Subcutaneous abdominal adipose tissue (tissue), 5 donors: ENCODE data around the gene MRPL16.
A peak's percentile ranks its signal among the peaks of the same experiment; 100 is the strongest.

Experiments
- H3K27ac ChIP-seq: one replicate; pipeline ENCODE4 v1.7.0; 2013; ENCODE audit warnings: low read depth, mild to moderate bottlenecking, inconsistent platforms, low read length, moderate library complexity
- H3K27me3 ChIP-seq, 5 donors: one replicate each; pipeline ENCODE4 v1.7.0; 2013; ENCODE audit warnings: low read length in 5 of 5, inconsistent platforms in 1 of 5; ENCODE audit not compliant: control insufficient read depth in 5 of 5, insufficient read depth in 4 of 5
- H3K36me3 ChIP-seq, 5 donors: one replicate each; pipeline ENCODE4 v1.7.0; 2013; ENCODE audit warnings: low read length in 5 of 5; ENCODE audit not compliant: control insufficient read depth in 5 of 5, insufficient read depth in 5 of 5
- H3K4me1 ChIP-seq, 5 donors: one replicate each; pipeline ENCODE4 v1.7.0; 2013; ENCODE audit warnings: low read length in 5 of 5, mild to moderate bottlenecking in 3 of 5, moderate library complexity in 1 of 5; ENCODE audit not compliant: control insufficient read depth in 5 of 5, insufficient read depth in 5 of 5
- H3K4me3 ChIP-seq, 5 donors: one replicate each; pipeline ENCODE4 v1.7.0; 2013; ENCODE audit warnings: low read length in 5 of 5, low read depth in 1 of 5
- H3K9ac ChIP-seq, 5 donors: one replicate each; pipeline ENCODE4 v1.7.0; 2013; ENCODE audit warnings: low read length in 5 of 5, mild to moderate bottlenecking in 4 of 5, moderate library complexity in 3 of 5
- H3K9me3 ChIP-seq, 5 donors: one replicate each; pipeline ENCODE4 v1.7.0; 2013; ENCODE audit warnings: low read length in 5 of 5; ENCODE audit not compliant: control insufficient read depth in 5 of 5
- donor health status: healthy.
- donor health status: healthy.
- donor health status: healthy.
- donor health status: healthy.
- donor health status: healthy.

MRPL16 gene

DNA sequence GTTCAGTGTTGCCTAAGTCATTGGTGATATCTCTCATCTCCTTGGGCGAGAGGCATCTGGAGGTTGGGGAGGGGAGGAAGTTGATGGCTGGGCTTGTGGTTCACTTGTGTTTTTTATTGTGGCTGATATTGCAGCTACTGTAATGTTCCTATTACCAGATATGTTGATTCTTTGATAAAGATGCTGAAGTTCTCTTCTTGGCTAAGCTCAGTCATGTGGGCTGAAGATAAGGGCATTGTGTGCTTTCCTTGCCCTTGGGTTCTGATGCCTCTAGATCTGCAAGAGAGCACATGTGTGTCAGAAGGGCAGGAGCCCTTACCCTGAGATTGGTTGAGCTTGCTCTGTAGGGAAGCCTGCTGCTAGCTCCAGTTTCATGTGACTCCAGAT is 43.4 kb downstream of the MRPL16 start:
- Histone ChIP-seq H3K27me3 (no peaks in the 10 kb centered on the region), H3K27ac (no peak overlapping the region)

DNA sequence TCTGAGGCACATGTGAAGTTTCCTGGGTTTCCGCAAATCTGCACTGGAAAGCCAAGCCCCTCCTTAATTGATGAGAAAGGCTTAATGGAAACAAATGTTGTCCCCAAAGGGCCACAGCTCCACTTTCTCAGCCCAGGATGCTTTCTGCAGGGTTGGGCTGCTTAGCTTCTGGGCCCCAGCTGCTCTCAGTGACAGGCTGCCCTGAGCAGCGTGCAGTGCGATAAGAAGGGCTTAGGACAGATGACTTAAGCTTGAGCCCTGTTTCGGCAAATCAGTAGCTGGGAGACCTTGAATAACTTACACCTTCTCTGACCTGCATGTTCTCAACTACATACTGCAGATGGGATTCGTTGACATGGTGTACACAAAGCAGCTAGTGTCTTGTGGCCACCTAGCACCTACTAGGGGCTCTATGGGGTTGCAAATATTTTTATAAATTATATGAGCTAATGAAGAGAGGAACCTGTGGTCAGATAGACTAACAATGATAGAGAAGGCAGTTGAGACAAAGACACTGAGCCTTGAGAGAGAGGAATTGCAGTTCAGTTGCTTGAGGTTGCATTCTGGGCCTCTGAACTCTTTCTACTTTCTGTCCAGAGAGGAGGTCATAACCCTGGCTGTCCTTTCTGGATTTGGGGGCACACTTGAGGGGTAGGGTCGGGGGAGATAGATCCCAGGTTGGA is 43.9 kb downstream of the MRPL16 start:
- no peak overlapping the region for H3K9ac ChIP-seq
- no peaks in the 10 kb centered on the region for H3K36me3 ChIP-seq
- no peak overlapping the region for H3K4me3 ChIP-seq
- H3K4me1 ChIP-seq = peaks cover 0 to 25% (median 4%) of the 10 kb centered on the region in 5 donors
- no peaks in the 10 kb centered on the region for H3K27me3 ChIP-seq
- H3K27ac ChIP-seq = no peak overlapping the region
- H3K9me3 ChIP-seq = no peaks in the 10 kb centered on the region

More for the DNA sequence above, 43.4 kb downstream of the MRPL16 start:
- Histone ChIP-seq H3K4me1 (peaks cover 0 to 25% (median 10%) of the 10 kb centered on the region in 5 donors), H3K36me3 (no peaks in the 10 kb centered on the region), H3K9me3 (no peaks in the 10 kb centered on the region), H3K4me3 (no peak overlapping the region), H3K9ac (no peak overlapping the region)

DNA sequence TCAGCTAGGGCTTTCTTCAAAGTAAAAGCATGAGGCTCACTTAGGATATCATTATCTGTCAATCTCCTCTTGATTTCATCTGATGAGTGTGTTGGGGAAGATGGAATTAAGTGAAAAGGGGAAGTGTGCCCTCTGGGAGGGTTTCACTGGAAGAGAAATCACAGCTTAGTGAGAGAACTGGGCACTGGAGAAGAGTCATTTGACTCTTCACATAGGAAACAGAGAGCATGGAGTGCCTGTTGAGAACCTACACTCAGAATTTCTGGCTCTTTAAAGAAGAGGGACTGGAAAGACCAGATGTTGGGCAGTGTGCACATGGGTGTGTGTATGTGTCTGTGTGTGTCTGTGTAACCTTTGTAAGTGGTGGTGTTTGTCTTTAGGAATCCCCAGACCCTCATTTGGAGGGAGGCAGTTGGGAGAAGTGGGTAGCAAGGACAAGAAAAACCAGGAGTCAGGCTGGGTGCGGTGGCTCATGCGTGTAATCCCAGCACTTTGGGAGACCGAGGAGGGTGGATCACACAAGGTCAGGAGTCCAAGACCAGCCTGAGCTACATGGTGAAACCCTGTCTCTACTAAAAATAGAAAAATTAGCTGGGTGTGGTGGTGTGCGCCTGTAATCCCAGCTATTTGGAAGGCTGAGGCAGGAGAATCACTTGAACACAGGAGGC is 45.4 kb downstream of the MRPL16 start:
- Histone ChIP-seq H3K27ac (no peak overlapping the region), H3K4me1 (peaks cover 0 to 22% (median 3%) of the 10 kb centered on the region in 5 donors), H3K9me3 (no peaks in the 10 kb centered on the region), H3K9ac (no peak overlapping the region), H3K27me3 (no peaks in the 10 kb centered on the region), H3K4me3 (no peak overlapping the region), H3K36me3 (peaks cover 0 to 4% (median 0%) of the 10 kb centered on the region in 5 donors)

- Histone ChIP-seq H3K4me1 (peaks cover 0 to 15% (median under 1%) of the 10 kb centered on the region in 5 donors), H3K27ac (no peak overlapping the region), H3K9me3 (no peaks in the 10 kb centered on the region), H3K27me3 (no peaks in the 10 kb centered on the region), H3K36me3 (peaks cover 0 to 4% (median 0%) of the 10 kb centered on the region in 5 donors), H3K4me3 (no peak overlapping the region), H3K9ac (no peak overlapping the region)
Observed at GRCh38 chr11:59761993-59762392, 48.6 kb downstream of the MRPL16 start.

- H3K27me3 ChIP-seq = no peaks in the 10 kb centered on the region
- peaks cover 0 to 4% (median 0%) of the 10 kb centered on the region in 5 donors for H3K36me3 ChIP-seq
- H3K4me3 ChIP-seq = no peak overlapping the region
- no peak overlapping the region for H3K27ac ChIP-seq
- H3K4me1 ChIP-seq = peaks cover 0 to 20% (median 11%) of the 10 kb centered on the region in 5 donors
- H3K9ac ChIP-seq = no peak overlapping the region
- no peaks in the 10 kb centered on the region for H3K9me3 ChIP-seq
Observed at GRCh38 chr11:59760771-59761170, 49.8 kb downstream of the MRPL16 start.

DNA sequence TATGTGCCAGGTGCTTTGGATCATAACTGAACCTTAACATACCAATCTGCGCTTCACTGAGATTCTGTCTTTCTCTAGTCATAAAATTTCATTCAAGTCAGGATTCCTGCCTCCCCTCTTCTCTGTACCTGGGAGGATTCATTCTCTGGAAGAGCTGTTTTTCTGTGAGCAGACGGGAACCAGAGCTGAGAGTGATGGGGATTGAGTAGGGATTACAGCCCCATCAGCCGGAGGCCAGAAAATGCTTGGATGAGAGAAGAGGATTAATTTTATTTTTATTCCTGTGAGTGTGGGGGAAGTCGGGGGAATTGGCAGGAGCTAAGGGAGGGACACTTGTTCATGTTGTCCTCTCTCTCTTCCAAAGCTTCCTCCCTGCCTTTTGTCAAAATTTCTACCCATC is 50.7 kb downstream of the MRPL16 start:
- Histone ChIP-seq H3K4me3 (no peak overlapping the region), H3K9me3 (no peaks in the 10 kb centered on the region), H3K4me1 (peaks cover 0 to 22% (median 16%) of the 10 kb centered on the region in 5 donors), H3K36me3 (peaks cover 0 to 4% (median 0%) of the 10 kb centered on the region in 5 donors), H3K27me3 (no peaks in the 10 kb centered on the region), H3K27ac (no peak overlapping the region), H3K9ac (no peak overlapping the region)

- H3K27me3 ChIP-seq = no peaks in the 10 kb centered on the region
- peaks cover 0 to 4% (median 0%) of the 10 kb centered on the region in 5 donors for H3K36me3 ChIP-seq
- no peaks in the 10 kb centered on the region for H3K9me3 ChIP-seq
- H3K4me3 ChIP-seq = no peak overlapping the region
- H3K4me1 ChIP-seq = peaks cover 0 to 31% (median 25%) of the 10 kb centered on the region in 5 donors
- no peak overlapping the region for H3K27ac ChIP-seq
- H3K9ac ChIP-seq = no peak overlapping the region
Observed at GRCh38 chr11:59758401-59759037, 52.1 kb downstream of the MRPL16 start.

GRCh38 chr11:59756845-59757244 is 53.7 kb downstream of the MRPL16 start:
- Histone ChIP-seq H3K27ac (peak overlapping the region; percentile 83), H3K4me3 (peak overlapping the region in 1 of 5 donors; percentile 23), H3K9ac (no peak overlapping the region), H3K4me1 (peaks cover 0 to 27% (median 23%) of the 10 kb centered on the region in 5 donors), H3K36me3 (peaks cover 0 to 4% (median 0%) of the 10 kb centered on the region in 5 donors), H3K27me3 (no peaks in the 10 kb centered on the region), H3K9me3 (no peaks in the 10 kb centered on the region)

GRCh38 chr11:59756558-59756840 is 54.1 kb downstream of the MRPL16 start:
- peaks cover 0 to 4% (median 0%) of the 10 kb centered on the region in 5 donors for H3K36me3 ChIP-seq
- H3K4me1 ChIP-seq = peaks cover 0 to 26% (median 22%) of the 10 kb centered on the region in 5 donors
- no peaks in the 10 kb centered on the region for H3K9me3 ChIP-seq
- H3K4me3 ChIP-seq = peak overlapping the region in 2 of 5 donors; percentile 23 to 85
- H3K27me3 ChIP-seq = no peaks in the 10 kb centered on the region
- H3K9ac ChIP-seq = no peak overlapping the region
- peak overlapping the region; percentile 83 for H3K27ac ChIP-seq
